Prostate gland (tissue), 2 donors: ENCODE results near the gene KIAA0232.

ENCODE experiments used
- CTCF ChIP-seq, 4 experiments: fragments of 200-600 bp in 2 of 4; fragments of 450-650 bp in 2 of 4; sonication (generic) in 2 of 4; IDR thresholded peaks; 1 replicate in 3 of 4; 2 replicates in 1 of 4; pipeline ENCODE4 v1.5.1; 2016 to 2019; ENCODE audit warnings: antibody characterized with exemption in 4 of 4, mild to moderate bottlenecking in 2 of 4, moderate library complexity in 2 of 4
- POLR2A ChIP-seq: fragments of 450-650 bp; IDR thresholded peaks from one replicate; pipeline ENCODE4 v1.6.1; 2016; ENCODE audit warnings: antibody characterized with exemption, mild to moderate bottlenecking
- POLR2AphosphoS5 ChIP-seq: sonication (generic); formaldehyde crosslinking; IDR thresholded peaks from one replicate; pipeline ENCODE4 v1.6.1; 2017; ENCODE audit warnings: antibody characterized with exemption

GRCh38 chr4:6894086-6894478 lies 111.6 kb downstream of the KIAA0232 start:
- TF ChIP-seq POLR2A (no peak), POLR2AphosphoS5 (no peak), CTCF (IDR thresholded peaks at IDR 0.05) (no peak)
